ENCODE data around the gene ITIH2.

GRCh38 chr10:7755103-7755502 is 52.0 kb downstream of the ITIH2 start:
- no peak for TF ChIP-seq CTCF (conservative IDR thresholded peaks at IDR 0.05; ENCODE audit: low read length)
- TF ChIP-seq EZH2phosphoT487 (IDR thresholded peaks at IDR 0.05; ENCODE audit: borderline replicate concordance): no peak

Data from Loucy (cell line).